HepG2 (cell line): ENCODE results near the gene MT1A. TPM values are rescaled to one million over a fixed set of nuclear protein-coding genes. Genes with fewer than 3 reads are reported as not detected.
A peak's percentile ranks its signal among the peaks of the same experiment; 100 is the strongest.

Experiments
- ESRRA ChIP-seq: sonication (generic); formaldehyde crosslinking; IDR thresholded peaks from 2 replicates; pipeline ENCODE4 v1.5.1; 2020; ENCODE audit warnings: mild to moderate bottlenecking, low read depth, missing genetic modification reagents
- HNF4G ChIP-seq, 2 experiments: sonication (generic) in 1 of 2; formaldehyde crosslinking in 1 of 2; IDR thresholded peaks; 2 replicates each; pipeline versions ENCODE4 v1.4.0 to v1.6.1; 2011 to 2020; ENCODE audit warnings: borderline replicate concordance in 2 of 2, low read depth in 2 of 2, mild to moderate bottlenecking in 2 of 2, low read length in 1 of 2, missing genetic modification reagents in 1 of 2, moderate library complexity in 1 of 2
- HOXA3 ChIP-seq: sonication (generic); formaldehyde crosslinking; IDR thresholded peaks from 2 replicates; pipeline ENCODE4 v1.5.0; 2020; ENCODE audit warnings: missing genetic modification reagents
- JUNB ChIP-seq: sonication (generic); formaldehyde crosslinking; IDR thresholded peaks from 2 replicates; pipeline ENCODE4 v1.8.0; 2022; ENCODE audit warnings: missing genetic modification reagents, mild to moderate bottlenecking, borderline replicate concordance
- KLF12 ChIP-seq: sonication (generic); formaldehyde crosslinking; IDR thresholded peaks from 2 replicates; pipeline ENCODE4 v1.4.0; 2020; ENCODE audit warnings: missing genetic modification reagents, borderline replicate concordance
- KLF9 ChIP-seq: IDR thresholded peaks from 2 replicates; pipeline ENCODE4 v1.6.1; 2016; ENCODE audit warnings: low read depth
- MAFG ChIP-seq: sonication (generic); formaldehyde crosslinking; IDR thresholded peaks from 2 replicates; pipeline ENCODE4 v1.5.1; 2020; ENCODE audit warnings: mild to moderate bottlenecking, missing genetic modification reagents
- MTF1 ChIP-seq: sonication (generic); formaldehyde crosslinking; IDR thresholded peaks from 2 replicates; pipeline ENCODE4 v1.5.0; 2020; ENCODE audit warnings: missing genetic modification reagents
- PPARG ChIP-seq: conservative IDR thresholded peaks from 2 replicates; pipeline ENCODE4 v1.6.1; 2016; ENCODE audit warnings: missing biosample characterization, missing genetic modification reagents
- TOPORS ChIP-seq: sonication (generic); formaldehyde crosslinking; IDR thresholded peaks from 2 replicates; pipeline ENCODE4 v1.8.0; 2023; ENCODE audit warnings: mild to moderate bottlenecking, missing genetic modification reagents
- ZNF224 ChIP-seq: sonication (generic); formaldehyde crosslinking; IDR thresholded peaks from 2 replicates; pipeline ENCODE4 v1.5.0; 2020; ENCODE audit warnings: mild to moderate bottlenecking, missing genetic modification reagents
- ZNF264 ChIP-seq: sonication (generic); formaldehyde crosslinking; IDR thresholded peaks from 2 replicates; pipeline ENCODE4 v1.4.0; 2020; ENCODE audit warnings: missing genetic modification reagents
- ZNF33A ChIP-seq: sonication (generic); formaldehyde crosslinking; IDR thresholded peaks from 2 replicates; pipeline ENCODE4 v1.5.1; 2020; ENCODE audit warnings: missing genetic modification reagents, mild to moderate bottlenecking, moderate library complexity, borderline replicate concordance
- ZNF781 ChIP-seq: sonication (generic); formaldehyde crosslinking; IDR thresholded peaks from 2 replicates; pipeline ENCODE4 v1.5.1; 2020; ENCODE audit warnings: borderline replicate concordance, mild to moderate bottlenecking, missing genetic modification reagents; ENCODE audit errors: not compliant biosample characterization
- polyA plus RNA-seq, 8 experiments: library from polyadenylated mRNA; depleted of rRNA in 3 of 8; stranded (reverse) in 7 of 8; unstranded in 1 of 8; fragments of >200 nt; fragmentation: Illumina TruSeq in 4 of 8; extraction: Trizol in 4 of 8; gene quantifications; 2 replicates each; pipeline versions ENCODE4 v1.2.1 to v1.2.3, GENCODE V29; 2011 to 2016; ENCODE audit warnings: low read depth in 4 of 8, missing spikeins in 1 of 8, mixed read lengths in 1 of 8; ENCODE audit not compliant: insufficient read depth in 1 of 8
- total RNA-seq, 5 experiments: library from RNA; depleted of rRNA; stranded (reverse); fragments of >200 nt; fragmentation: Illumina TruSeq; extraction: Trizol; gene quantifications; 2 replicates each; pipeline ENCODE4 v1.2.3, GENCODE V29; 2016; ENCODE audit warnings: low read depth in 1 of 5
- TF ChIP-seq, protein P1 (sequence below): IDR thresholded peaks from 2 replicates; pipeline ENCODE4 v1.6.1; 2016; ENCODE audit warnings: low read depth, missing genetic modification reagents, missing compliant biosample characterization

MT1A gene
- total and polyA plus RNA-seq, 2 of the 13 experiments (the other 11 are each of a cell fraction or from before 2014, with no cell fraction given): 8.3 to 10.4 TPM

DNA sequence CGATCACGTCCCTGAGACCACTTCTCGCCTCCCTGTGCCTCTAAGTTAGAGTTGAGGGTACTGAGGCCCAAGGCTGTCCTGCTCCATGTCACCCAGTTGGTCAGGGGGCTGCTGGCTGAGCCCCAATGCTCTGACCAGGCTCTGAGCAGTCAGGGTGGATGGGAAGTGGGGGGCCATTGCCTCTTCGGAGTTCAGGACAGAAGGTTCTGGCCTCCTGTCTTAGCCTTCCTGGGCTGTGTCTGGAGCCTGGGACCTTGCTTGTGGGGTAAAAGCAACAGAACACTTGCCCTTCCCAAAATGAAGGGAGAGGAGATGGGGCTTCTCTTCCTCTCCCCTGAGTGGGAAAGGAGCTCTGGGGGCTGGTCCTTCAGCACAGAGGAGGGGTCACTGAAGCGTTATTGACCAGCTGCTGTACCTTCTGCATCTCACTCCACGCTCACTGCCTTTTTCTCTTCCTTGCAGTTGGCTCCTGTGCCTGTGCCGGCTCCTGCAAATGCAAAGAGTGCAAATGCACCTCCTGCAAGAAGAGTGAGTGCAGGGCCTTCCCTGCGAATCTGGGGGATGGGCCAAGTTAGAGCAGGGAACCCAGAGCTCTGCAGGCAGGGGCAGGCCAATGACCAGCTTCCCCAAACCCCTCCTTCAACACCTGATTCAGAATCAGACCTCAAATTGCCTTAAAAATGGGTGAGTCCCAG lies 44.4 kb downstream of the MT1A start (continued):
- TF ChIP-seq ZNF33A (no peak), PPARG (no peak), ZNF224 (CRISPR knock-in tag) (0 out of 2 replicates have a peak, but pooled peaks have one; percentile 46), HOXA3 (CRISPR knock-in tag) (no peak), TOPORS (no peak; the same call in 1 of the 2 replicates), ESRRA (CRISPR knock-in tag) (0 out of 2 replicates have a peak, but pooled peaks have one; percentile 6), ZNF781 (CRISPR knock-in tag) (no peak), MTF1 (CRISPR knock-in tag) (no peak), KLF9 (CRISPR knock-in tag) (no peak), HNF4G (IDR thresholded peaks at IDR 0.05; ENCODE audit: borderline replicate concordance, low read depth, low read length) (no peak), HNF4G (CRISPR knock-in tag; IDR thresholded peaks at IDR 0.05; ENCODE audit: borderline replicate concordance, low read depth) (0 out of 2 replicates have a peak, but pooled peaks have one; percentile 14), ZNF264 (CRISPR knock-in tag) (no peak), JUNB (CRISPR knock-in tag) (no peak), MAFG (CRISPR knock-in tag) (no peak), KLF12 (CRISPR knock-in tag) (no peak)
- TF ChIP-seq, protein P1, sequence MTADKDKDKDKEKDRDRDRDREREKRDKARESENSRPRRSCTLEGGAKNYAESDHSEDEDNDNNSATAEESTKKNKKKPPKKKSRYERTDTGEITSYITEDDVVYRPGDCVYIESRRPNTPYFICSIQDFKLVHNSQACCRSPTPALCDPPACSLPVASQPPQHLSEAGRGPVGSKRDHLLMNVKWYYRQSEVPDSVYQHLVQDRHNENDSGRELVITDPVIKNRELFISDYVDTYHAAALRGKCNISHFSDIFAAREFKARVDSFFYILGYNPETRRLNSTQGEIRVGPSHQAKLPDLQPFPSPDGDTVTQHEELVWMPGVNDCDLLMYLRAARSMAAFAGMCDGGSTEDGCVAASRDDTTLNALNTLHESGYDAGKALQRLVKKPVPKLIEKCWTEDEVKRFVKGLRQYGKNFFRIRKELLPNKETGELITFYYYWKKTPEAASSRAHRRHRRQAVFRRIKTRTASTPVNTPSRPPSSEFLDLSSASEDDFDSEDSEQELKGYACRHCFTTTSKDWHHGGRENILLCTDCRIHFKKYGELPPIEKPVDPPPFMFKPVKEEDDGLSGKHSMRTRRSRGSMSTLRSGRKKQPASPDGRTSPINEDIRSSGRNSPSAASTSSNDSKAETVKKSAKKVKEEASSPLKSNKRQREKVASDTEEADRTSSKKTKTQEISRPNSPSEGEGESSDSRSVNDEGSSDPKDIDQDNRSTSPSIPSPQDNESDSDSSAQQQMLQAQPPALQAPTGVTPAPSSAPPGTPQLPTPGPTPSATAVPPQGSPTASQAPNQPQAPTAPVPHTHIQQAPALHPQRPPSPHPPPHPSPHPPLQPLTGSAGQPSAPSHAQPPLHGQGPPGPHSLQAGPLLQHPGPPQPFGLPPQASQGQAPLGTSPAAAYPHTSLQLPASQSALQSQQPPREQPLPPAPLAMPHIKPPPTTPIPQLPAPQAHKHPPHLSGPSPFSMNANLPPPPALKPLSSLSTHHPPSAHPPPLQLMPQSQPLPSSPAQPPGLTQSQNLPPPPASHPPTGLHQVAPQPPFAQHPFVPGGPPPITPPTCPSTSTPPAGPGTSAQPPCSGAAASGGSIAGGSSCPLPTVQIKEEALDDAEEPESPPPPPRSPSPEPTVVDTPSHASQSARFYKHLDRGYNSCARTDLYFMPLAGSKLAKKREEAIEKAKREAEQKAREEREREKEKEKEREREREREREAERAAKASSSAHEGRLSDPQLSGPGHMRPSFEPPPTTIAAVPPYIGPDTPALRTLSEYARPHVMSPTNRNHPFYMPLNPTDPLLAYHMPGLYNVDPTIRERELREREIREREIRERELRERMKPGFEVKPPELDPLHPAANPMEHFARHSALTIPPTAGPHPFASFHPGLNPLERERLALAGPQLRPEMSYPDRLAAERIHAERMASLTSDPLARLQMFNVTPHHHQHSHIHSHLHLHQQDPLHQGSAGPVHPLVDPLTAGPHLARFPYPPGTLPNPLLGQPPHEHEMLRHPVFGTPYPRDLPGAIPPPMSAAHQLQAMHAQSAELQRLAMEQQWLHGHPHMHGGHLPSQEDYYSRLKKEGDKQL (CRISPR knock-in tag): no peak
- TF ChIP-seq, all 625 proteins: peak for 15
